SK-N-MC (cell line): ENCODE data around the gene GABBR2.

Experiments used
- EZH2 ChIP-seq: fragments of 200-600 bp; sonication (generic); IDR thresholded peaks from one replicate; pipeline ENCODE4 v1.6.1; 2017; ENCODE audit warnings: antibody characterized with exemption
- POLR2AphosphoS5 ChIP-seq: IDR thresholded peaks from 2 replicates; pipeline ENCODE4 v1.6.1; 2012; ENCODE audit warnings: mild to moderate bottlenecking, low read depth, low read length, borderline replicate concordance

DNA sequence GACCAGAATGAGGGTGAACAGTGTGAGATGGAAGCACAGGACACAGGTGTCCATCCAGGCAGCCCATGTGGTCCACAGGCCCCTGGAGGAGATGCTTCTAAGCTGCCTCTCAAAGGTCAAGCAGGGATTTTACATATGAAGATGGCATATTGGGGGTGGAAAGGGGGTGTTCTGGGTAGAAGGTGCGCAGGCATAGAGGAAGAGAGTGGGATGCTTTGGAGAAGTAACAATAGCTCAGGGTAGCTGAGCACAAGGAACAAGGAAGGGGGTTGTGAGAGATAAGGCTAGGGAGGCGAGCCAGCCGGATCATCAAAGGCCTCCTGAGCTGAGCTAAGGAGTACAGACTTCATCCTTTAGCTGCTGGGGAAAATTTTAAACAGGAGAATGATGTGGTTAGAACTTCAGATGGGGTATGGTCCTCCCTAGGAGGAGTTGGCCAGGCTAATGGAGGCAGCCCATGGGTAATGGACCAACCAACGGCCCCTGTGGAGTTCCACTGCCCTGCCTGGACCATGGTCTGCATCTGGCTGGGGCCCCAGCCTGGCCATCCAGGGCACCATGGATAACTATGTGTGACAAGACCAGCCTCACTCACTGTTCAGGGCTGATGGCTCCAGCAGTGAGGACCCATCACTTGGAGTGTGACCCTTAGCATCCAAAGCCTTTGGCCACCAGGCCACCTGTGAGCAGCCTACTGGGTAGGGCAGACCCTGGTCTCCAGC, 366.5 kb downstream of the GABBR2 start:
- no peak for TF ChIP-seq POLR2AphosphoS5
- no peak for TF ChIP-seq EZH2
